Measurements from ENCODE around the gene WIPI1. TPM values are rescaled to one million over a fixed set of nuclear protein-coding genes. Genes with fewer than 3 reads are reported as not detected.

Gene WIPI1
- polyA plus RNA-seq, 3 donors = 28.4 to 36.2 (median 29.2) TPM

Other genes starting within 250 kb of the WIPI1 start
- gene AMZ2, start 209.5 kb downstream of the WIPI1 start, polyA plus RNA-seq (ENCODE audit: insufficient read length in 3 of 3) = 10 to 100 TPM; 74.0 to 80.2 (median 80.0) TPM
- under 1 TPM; 0.51 to 0.92 (median 0.68) TPM for gene SLC16A6, start 166.4 kb downstream of the WIPI1 start, polyA plus RNA-seq (ENCODE audit: insufficient read length in 3 of 3)
- gene ARSG, start 166.0 kb downstream of the WIPI1 start, polyA plus RNA-seq (ENCODE audit: insufficient read length in 3 of 3) = 1 to 10 TPM; 5.5 to 7.3 (median 6.4) TPM
- 100 to 1,000 TPM; 318 to 384 (median 370) TPM for gene PRKAR1A, start 54.9 kb upstream of the WIPI1 start, polyA plus RNA-seq (ENCODE audit: insufficient read length in 3 of 3)
- 10 to 100 TPM; 10.6 to 19.2 (median 14.8) TPM for gene FAM20A, start 143.9 kb upstream of the WIPI1 start, polyA plus RNA-seq (ENCODE audit: insufficient read length in 3 of 3)